WTC11 (cell line): ENCODE results near the gene PAX9.

Experiments
- ATF2 ChIP-seq: sonication (generic); formaldehyde crosslinking; IDR thresholded peaks from 2 replicates; pipeline ENCODE4 v1.8.1; 2022; ENCODE audit warnings: low read depth, missing genetic modification reagents, borderline replicate concordance
- CREM ChIP-seq: sonication (generic); formaldehyde crosslinking; IDR thresholded peaks from 2 replicates; pipeline ENCODE4 v1.8.1; 2022; ENCODE audit warnings: mild to moderate bottlenecking, missing genetic modification reagents, moderate library complexity
- CTCF ChIP-seq: fragments of 200-600 bp; IDR thresholded peaks from 2 replicates; pipeline ENCODE4 v1.8.0; 2022; ENCODE audit warnings: antibody characterized with exemption
- NFE2L1 ChIP-seq: sonication (generic); formaldehyde crosslinking; IDR thresholded peaks from 2 replicates; pipeline ENCODE4 v1.8.1; 2023; ENCODE audit warnings: missing genetic modification reagents
- SMAD3 ChIP-seq: sonication (generic); formaldehyde crosslinking; IDR thresholded peaks from 2 replicates; pipeline ENCODE4 v1.8.0; 2022; ENCODE audit warnings: missing genetic modification reagents, mild to moderate bottlenecking, borderline replicate concordance
- SP1 ChIP-seq: sonication (generic); formaldehyde crosslinking; conservative IDR thresholded peaks from 2 replicates; pipeline ENCODE4 v1.8.1; 2022; ENCODE audit warnings: missing genetic modification reagents
- TEAD4 ChIP-seq: sonication (generic); formaldehyde crosslinking; IDR thresholded peaks from 2 replicates; pipeline ENCODE4 v1.8.0; 2022; ENCODE audit warnings: mild to moderate bottlenecking, missing genetic modification reagents
- USF1 ChIP-seq: sonication (generic); formaldehyde crosslinking; IDR thresholded peaks from 2 replicates; pipeline ENCODE4 v1.8.0; 2022; ENCODE audit warnings: mild to moderate bottlenecking, missing genetic modification reagents
- ZBTB21 ChIP-seq: sonication (generic); formaldehyde crosslinking; IDR thresholded peaks from 2 replicates; pipeline ENCODE4 v1.8.1; 2023; ENCODE audit warnings: mild to moderate bottlenecking, missing genetic modification reagents, borderline replicate concordance
- TF ChIP-seq, protein P1 (sequence below): sonication (generic); formaldehyde crosslinking; IDR thresholded peaks from 2 replicates; pipeline ENCODE4 v1.8.0; 2022; ENCODE audit warnings: mild to moderate bottlenecking, missing genetic modification reagents

GRCh38 chr14:36700651-36701050 is 39.0 kb downstream of the PAX9 start:
- no peak for TF ChIP-seq CTCF
- TF ChIP-seq TEAD4 (CRISPR knock-in tag) = no peak
- TF ChIP-seq, protein P1, sequence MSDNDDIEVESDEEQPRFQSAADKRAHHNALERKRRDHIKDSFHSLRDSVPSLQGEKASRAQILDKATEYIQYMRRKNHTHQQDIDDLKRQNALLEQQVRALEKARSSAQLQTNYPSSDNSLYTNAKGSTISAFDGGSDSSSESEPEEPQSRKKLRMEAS (CRISPR knock-in tag) = no peak
- TF ChIP-seq ZBTB21 = no peak
- TF ChIP-seq SP1 (CRISPR knock-in tag) = no peak
- TF ChIP-seq ATF2 = no peak
- TF ChIP-seq NFE2L1 (CRISPR knock-in tag) = no peak
- no peak for TF ChIP-seq USF1 (CRISPR knock-in tag)
- TF ChIP-seq CREM = no peak
- TF ChIP-seq SMAD3 (CRISPR knock-in tag) = no peak
